Heart right ventricle (tissue), 16 donors: ENCODE results near the gene PRKAG2. TPM values are rescaled to one million over a fixed set of nuclear protein-coding genes. Genes with fewer than 3 reads are reported as not detected.

Experiments
- ATAC-seq, 8 donors: fragments of 200-7000 bp; cut with Tn5 transposase; one replicate each; pipeline ENCODE4 v1.9.1; 2020; ENCODE audit warnings: mild to moderate bottlenecking in 8 of 8, moderate library complexity in 8 of 8, moderate number of reproducible peaks in 1 of 8
- DNase-seq, 2 donors: peaks; one replicate each; pipeline ENCODE4 v3.0.0-alpha.2; 2020
- H3K27ac ChIP-seq, 10 donors: fragments of 200-600 bp; sonication (generic) in 2 of 10; one replicate each; pipeline versions ENCODE4 v1.5.0 to v1.8.0; 2020 to 2022; ENCODE audit warnings: mild to moderate bottlenecking in 3 of 10
- H3K27me3 ChIP-seq, 7 donors: fragments of 200-600 bp; one replicate each; pipeline ENCODE4 v1.8.0; 2021 to 2022; ENCODE audit warnings: mild to moderate bottlenecking in 2 of 7
- H3K36me3 ChIP-seq, 9 donors: fragments of 200-600 bp; sonication (generic) in 1 of 9; one replicate each; pipeline versions ENCODE4 v1.5.0 to v1.8.0; 2020 to 2022; ENCODE audit warnings: mild to moderate bottlenecking in 2 of 9
- H3K4me1 ChIP-seq, 9 donors: fragments of 200-600 bp; sonication (generic) in 1 of 9; one replicate each; pipeline versions ENCODE4 v1.5.0 to v1.8.0; 2020 to 2022; ENCODE audit warnings: mild to moderate bottlenecking in 4 of 9
- H3K4me3 ChIP-seq, 10 donors: fragments of 200-600 bp; sonication (generic) in 2 of 10; one replicate each; pipeline versions ENCODE4 v1.5.0 to v1.8.0; 2020 to 2022; ENCODE audit warnings: mild to moderate bottlenecking in 7 of 10, moderate library complexity in 2 of 10
- H3K9me3 ChIP-seq, 11 donors: fragments of 200-600 bp in 10 of 11; sonication (generic) in 2 of 11; one replicate each; pipeline versions ENCODE4 v1.5.0 to v1.8.0; 2013 to 2022; ENCODE audit warnings: mild to moderate bottlenecking in 2 of 11, control low read depth in 1 of 11, moderate library complexity in 1 of 11
- WGBS, 2 donors: extraction: QIAGEN DNeasy Blood & Tissue Kit; methylation state at CpG; one replicate each; pipeline ENCODE4 v1.1.7; 2013; ENCODE audit warnings: inconsistent platforms in 1 of 2; 5-methylcytosine and 5-hydroxymethylcytosine counted together
- intact Hi-C, 10 donors: fragments of 100-400 bp; cut with DNase I; formaldehyde crosslinking; loops; one replicate each; pipeline versions ENCODE4 v1.11.1 to v1.14.2; 2022
- polyA plus RNA-seq, 2 donors: library from polyadenylated mRNA; stranded (reverse); fragments of 200-250 nt; gene quantifications; one replicate each; pipeline ENCODE4 v1.2.3, GENCODE V29; 2013
- total RNA-seq, 10 donors: library from RNA; stranded (reverse); fragmentation: NEBNext Ultra II Directional in 3 of 10; extraction: Animal tissue kit (Norgen Biotek cat#: 25700) in 3 of 10; gene quantifications; one replicate each; pipeline versions ENCODE4 v1.2.1 to v1.2.4, GENCODE V29; 2021 to 2023
- TF ChIP-seq, protein P1 (sequence below), 9 donors: fragments of 200-600 bp; sonication (generic) in 2 of 9; IDR thresholded peaks; one replicate each; pipeline versions ENCODE4 v1.5.0 to v1.8.0; 2021 to 2022; ENCODE audit warnings: antibody characterized with exemption in 9 of 9, mild to moderate bottlenecking in 5 of 9, moderate library complexity in 1 of 9
- donor health status: Arrhythmogenic right ventricular cardiomyopathy.
- donor health status: ischemic (EF 13 %, LVEDD 7.1; RV severe dilation, severe dysfunction).
- donor health status: healthy with polysubstance abuse.
- donor health status: DM: no; HTN: yes; CAD: no.
- donor health status: DM: no; HTN: no; CAD: no.
- donor health status: ischemic (EF 25% LVEDD 6.9; RV normal size, moderate dysfunction).
- donor health status: ischemic (EF 25% LVEDD 5.7; RV mildly dilated, moderate dysfunction).
- donor health status: healthy.
- donor health status: DM: yes; HTN: yes; CAD: no.
- donor health status: Ischemic cardiomyopathy.
- donor health status: ischemic (EF 35%, LVEDD 5.7; RV mildly dilated, moderate dysfunction).
- donor health status: nonischemic (EF 11% LVEDD 7.7; RV severe dilation, severe dysfunction).
- donor health status: DM: yes; HTN: yes; CAD: no.
- donor health status: PGD.
- donor health status: ischemic (EF 29% LVEDD 5.4; RV normal size, mild dysfunction).
- donor health status: nonischemic (EF 23%, LVEDD 6.1; RV moderate dilation, normal function).

Gene PRKAG2
- total and polyA plus RNA-seq, 12 donors = 52.4 to 156 (median 114) TPM

DNA sequence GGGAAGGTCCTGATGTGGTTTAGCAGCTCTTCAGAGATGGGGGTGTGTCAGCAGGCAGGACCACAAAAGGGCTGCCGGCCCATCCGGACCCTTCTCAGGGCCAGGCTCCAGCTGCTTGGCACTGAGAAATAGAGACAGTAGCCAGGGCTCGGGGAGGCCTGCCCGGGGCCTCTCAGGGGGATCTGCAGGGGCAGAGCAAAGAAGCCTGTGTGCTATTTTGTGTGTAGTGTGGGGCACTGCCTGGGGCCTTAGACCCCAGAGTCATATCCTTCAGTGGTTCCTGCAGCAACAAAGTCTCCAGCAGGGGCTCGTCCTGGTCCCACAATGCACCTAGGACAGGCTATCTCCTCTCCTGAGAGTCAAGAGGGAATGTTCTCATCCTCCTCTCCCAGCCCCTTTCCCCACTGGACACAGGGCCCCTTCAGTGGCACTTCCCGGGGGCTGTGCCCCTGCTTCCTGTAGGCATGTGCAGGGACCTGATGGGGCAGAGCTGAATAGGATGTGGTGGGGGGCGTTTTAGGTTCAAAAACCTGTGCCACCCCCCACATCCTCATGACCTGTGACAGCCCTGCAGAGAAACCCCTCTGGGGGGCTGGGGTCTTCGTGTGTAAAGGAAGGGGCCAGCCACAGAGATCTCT lies 197.7 kb downstream of the PRKAG2 start:
- Histone ChIP-seq H3K9me3 (no peaks in the 10 kb centered on the region), H3K4me3 (no peak overlapping the region), H3K27me3 (no peaks in the 10 kb centered on the region), H3K27ac (peak overlapping the region in 8 of 10 donors; percentile 6 to 70 (median 59)), H3K36me3 (peaks cover 0 to 13% (median 0%) of the 10 kb centered on the region in 9 donors), H3K4me1 (peaks cover 6 to 42% (median 23%) of the 10 kb centered on the region in 9 donors)
- DNase-seq (no peak), ATAC-seq (peak in 5 of 8 donors; percentile 3 to 39 (median 19))
- intact Hi-C loops = no loop called here
- TF ChIP-seq, protein P1, sequence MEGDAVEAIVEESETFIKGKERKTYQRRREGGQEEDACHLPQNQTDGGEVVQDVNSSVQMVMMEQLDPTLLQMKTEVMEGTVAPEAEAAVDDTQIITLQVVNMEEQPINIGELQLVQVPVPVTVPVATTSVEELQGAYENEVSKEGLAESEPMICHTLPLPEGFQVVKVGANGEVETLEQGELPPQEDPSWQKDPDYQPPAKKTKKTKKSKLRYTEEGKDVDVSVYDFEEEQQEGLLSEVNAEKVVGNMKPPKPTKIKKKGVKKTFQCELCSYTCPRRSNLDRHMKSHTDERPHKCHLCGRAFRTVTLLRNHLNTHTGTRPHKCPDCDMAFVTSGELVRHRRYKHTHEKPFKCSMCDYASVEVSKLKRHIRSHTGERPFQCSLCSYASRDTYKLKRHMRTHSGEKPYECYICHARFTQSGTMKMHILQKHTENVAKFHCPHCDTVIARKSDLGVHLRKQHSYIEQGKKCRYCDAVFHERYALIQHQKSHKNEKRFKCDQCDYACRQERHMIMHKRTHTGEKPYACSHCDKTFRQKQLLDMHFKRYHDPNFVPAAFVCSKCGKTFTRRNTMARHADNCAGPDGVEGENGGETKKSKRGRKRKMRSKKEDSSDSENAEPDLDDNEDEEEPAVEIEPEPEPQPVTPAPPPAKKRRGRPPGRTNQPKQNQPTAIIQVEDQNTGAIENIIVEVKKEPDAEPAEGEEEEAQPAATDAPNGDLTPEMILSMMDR (IDR thresholded peaks at IDR 0.05) = no peak
- 42 to 44% methylated on average over 8 of the region's 8 CpGs for whole genome bisulfite sequencing, 2 donors

DNA sequence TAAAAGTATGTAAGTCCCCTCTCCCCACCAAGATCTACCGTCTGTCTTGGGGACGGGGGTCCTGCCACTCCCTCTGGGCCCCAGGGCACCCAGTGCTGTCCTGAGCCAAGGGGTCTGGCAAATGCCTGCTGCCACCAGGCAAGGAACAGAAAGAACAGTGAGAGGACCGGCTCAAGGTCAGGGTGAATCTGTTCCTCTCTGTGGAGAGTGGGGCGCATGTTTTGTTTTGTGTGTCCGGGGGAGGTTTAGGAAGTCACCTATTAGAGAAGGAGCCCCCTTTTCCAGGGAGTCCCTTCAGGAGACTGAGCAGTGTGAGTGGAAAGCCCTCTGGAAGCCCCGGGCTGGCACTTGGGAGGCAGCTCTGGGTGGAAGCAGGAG lies 198.7 kb downstream of the PRKAG2 start:
- Histone ChIP-seq H3K27ac (peak overlapping the region in 8 of 10 donors; percentile 6 to 70 (median 61)), H3K4me3 (no peak overlapping the region), H3K36me3 (peaks cover 0 to 18% (median 0%) of the 10 kb centered on the region in 9 donors), H3K9me3 (no peaks in the 10 kb centered on the region), H3K27me3 (no peaks in the 10 kb centered on the region), H3K4me1 (peaks cover 6 to 42% (median 26%) of the 10 kb centered on the region in 9 donors)
- ATAC-seq = peak in 7 of 8 donors; percentile 10 to 66 (median 43)
- intact Hi-C loops = no loop called here
- no peak for DNase-seq
- TF ChIP-seq, protein P1 (IDR thresholded peaks at IDR 0.05) = no peak
- WGBS, 2 donors = 60 to 71% methylated on average over 6 of the region's 6 CpGs

DNA sequence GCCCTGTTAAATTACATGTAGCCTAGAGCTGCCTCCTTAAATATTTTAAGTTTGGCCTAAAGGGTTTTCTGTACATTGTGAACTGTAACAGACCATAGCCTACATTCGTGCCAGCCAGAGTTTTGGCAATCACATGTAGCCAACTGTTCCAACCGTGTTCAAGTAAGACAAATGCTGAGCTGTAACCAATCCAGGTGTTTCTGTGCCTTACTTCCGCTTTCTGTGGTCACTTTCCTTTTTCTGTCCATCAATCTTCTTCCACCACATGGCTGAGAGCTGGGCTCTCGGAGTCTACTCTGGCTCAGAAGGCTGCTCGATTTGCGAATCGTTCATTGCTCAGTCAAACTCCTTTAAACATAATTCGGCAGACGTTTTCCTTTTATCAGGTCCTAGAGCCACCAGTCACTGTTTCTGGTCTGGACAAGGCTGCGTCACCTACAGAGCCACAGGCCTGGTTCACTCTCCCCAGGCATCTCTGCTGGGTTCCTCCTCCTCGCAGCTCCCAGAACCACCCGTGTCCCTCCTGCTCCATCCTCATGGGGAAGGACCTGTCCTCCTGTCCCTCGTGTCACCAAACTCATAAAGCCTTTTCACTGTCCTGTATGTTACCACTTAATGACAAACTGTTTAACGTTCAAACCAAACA lies 199.2 kb downstream of the PRKAG2 start:
- ATAC-seq (peak in 3 of 8 donors; percentile 23 to 40 (median 25)), DNase-seq (no peak)
- Histone ChIP-seq H3K9me3 (no peaks in the 10 kb centered on the region), H3K36me3 (peaks cover 0 to 18% (median 0%) of the 10 kb centered on the region in 9 donors), H3K4me1 (peaks cover 6 to 45% (median 32%) of the 10 kb centered on the region in 9 donors), H3K27ac (peak overlapping the region in 8 of 10 donors; percentile 27 to 70 (median 61)), H3K27me3 (no peaks in the 10 kb centered on the region), H3K4me3 (no peak overlapping the region)
- intact Hi-C loops = no loop called here
- 59 to 62% methylated on average over 14 of the region's 14 CpGs for WGBS, 2 donors
- TF ChIP-seq, protein P1 (IDR thresholded peaks at IDR 0.05) = no peak

DNA sequence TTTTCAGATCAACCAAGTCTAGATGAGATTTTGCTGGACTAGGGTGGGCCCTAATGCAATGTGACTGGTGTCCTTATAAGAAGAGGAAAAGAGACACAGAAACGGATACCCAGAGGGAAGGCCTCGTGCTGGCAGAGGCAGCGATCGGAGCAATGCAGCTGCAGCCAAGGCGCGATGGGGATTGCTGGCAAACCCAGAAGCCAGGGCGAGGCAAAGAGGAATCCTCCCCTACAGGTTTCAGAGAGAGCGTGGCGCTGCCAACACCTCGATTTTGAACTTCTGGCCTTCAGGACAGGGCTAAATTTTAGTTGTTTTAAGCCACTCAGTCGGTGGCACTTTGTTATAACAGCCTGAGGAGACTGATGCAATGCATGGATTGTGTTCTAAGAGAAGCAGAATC lies 200.2 kb downstream of the PRKAG2 start:
- H3K27ac ChIP-seq = peak overlapping the region in 5 of 10 donors; percentile 16 to 70 (median 41)
- no peaks in the 10 kb centered on the region for H3K27me3 ChIP-seq
- no peaks in the 10 kb centered on the region for H3K9me3 ChIP-seq
- TF ChIP-seq, protein P1 (IDR thresholded peaks at IDR 0.05) = no peak
- ATAC-seq (peak in 3 of 8 donors; percentile 36 to 54 (median 52)), DNase-seq (no peak)
- H3K4me1 ChIP-seq = peaks cover 10 to 54% (median 34%) of the 10 kb centered on the region in 9 donors
- peaks cover 0 to 18% (median 0%) of the 10 kb centered on the region in 9 donors for H3K36me3 ChIP-seq
- H3K4me3 ChIP-seq = no peak overlapping the region
- 67 to 71% methylated on average over 11 of the region's 11 CpGs for WGBS, 2 donors
- intact Hi-C loops = no loop called here
